Inflammatory macrophage (primary cell): Measurements from ENCODE around the gene ACADVL.
A peak's percentile ranks its signal among the peaks of the same experiment; 100 is the strongest.

Source experiments
- DNase-seq, 2 donors: peaks; one replicate each; pipeline ENCODE4 v3.0.0-alpha.2; 2020 to 2022

The ACADVL gene

DNA sequence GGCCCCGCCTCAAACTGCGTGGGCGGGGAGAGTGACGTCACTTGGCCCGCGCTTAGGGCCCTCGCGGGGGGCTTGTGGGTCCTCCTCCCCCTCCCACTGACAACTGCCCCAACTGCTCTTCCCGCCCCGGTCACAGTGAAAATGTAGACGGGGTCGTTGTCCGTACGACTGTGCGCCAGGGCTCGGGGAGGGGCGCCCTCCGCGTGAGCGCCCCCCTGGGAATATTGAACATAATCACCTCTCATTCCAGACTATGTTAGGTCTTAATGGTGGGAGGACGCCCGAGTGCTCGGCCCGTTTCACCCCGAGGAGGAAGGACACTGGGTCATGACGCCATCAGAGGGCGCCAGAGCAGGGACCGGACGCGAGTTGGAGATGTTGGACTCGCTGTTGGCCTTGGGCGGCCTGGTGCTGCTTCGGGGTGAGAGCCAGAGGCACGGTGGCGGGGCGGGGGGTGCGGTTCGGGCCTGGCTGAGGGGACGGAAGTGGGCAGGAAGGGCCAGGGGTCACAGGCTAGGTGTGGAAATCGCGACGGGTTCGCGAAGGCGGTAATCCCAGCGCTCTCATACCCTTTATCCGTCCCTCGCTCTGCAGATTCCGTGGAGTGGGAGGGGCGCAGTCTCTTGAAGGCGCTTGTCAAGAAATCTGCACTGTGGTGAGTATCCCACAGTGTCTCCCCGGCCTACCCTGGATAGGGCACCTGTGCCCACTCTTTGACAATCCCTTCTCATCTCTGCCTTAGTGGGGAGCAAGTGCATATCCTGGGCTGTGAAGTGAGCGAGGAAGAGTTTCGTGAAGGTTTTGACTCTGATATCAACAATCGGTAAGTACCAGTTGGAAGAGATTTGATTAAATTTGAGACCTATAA, 32.7 kb downstream of the ACADVL start, which contains the start of gene ELP5:
Gene ELP5 (plus strand): TSS at position 40 of the 868 bp plus-strand sequence. CDS start 336 bp downstream, at position 376.
- peak; percentile 91 to 93 for DNase-seq

DNA sequence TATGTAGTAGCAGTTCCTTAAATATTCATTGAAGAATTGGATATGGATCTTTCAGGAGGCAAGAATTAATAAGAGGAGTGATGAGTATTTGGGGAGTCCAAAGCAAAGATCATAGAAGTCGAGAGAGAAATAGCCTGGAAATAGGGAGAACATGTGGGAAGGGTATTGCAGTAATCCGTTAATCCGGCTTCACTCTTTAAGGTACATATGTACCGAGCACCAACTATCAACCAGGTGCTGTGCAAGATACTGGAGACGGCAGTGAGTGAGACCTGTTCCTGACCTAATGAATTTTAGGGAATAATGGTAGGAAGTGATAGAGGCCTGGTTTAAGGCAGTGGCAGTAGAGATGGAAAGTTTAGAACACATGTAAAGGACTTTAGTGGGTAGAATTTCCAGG, 33.3 kb downstream of the ACADVL start:
- DNase-seq = no peak

- DNase-seq = no peak
Observed at GRCh38 chr17:7254511-7254910, 34.8 kb downstream of the ACADVL start.

DNA sequence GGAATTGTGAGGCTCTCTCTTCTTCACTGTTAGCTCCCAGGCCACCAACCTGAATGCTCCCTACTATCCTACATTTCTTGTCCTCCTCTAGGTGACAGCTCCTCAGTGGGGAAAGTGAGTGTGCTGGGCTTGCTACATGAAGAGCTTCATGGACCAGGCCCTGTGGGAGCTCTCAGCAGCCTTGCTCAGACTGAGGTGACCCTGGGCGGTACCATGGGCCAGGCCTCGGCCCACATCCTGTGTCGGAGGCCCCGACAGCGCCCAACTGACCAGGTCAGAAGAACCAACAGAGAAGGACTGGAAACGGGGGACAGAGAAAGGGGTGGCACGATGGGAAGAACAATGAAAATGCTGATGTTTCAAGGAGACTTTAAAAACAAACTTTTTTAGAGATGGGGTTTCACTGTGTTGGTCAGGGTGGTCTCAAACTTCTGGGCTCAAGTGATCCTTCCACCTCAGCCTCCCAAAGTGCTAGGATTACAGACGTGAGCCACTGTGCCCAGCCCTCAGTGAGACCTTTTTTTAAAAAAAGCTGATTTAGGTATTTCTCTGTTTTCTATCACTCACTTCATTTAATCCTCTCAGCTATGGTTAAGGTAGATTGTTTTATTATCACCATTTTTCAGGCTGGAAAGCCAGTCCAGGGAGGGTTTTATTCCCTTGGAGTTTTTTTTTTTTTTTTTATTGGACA, 37.2 kb downstream of the ACADVL start:
- no peak for DNase-seq

GRCh38 chr17:7258731-7259554, 39.2 kb downstream of the ACADVL start:
- DNase-seq = peak; percentile 87 to 90

DNA sequence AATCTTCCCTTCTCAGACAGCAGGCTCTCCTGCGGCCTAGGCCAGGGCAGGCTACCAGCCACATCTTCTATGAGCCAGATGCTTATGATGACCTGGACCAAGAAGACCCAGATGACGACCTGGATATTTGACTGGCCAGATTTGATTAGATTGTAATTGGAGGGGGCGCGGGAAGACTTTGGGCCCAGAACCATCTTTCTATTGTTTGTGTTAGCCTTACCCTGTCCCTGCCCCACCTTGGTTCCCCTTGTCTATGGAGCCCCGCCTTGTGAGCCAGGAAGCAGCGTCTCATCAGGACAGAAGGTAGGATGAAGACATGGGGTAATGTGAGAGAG, 39.8 kb downstream of the ACADVL start:
- DNase-seq = no peak

GRCh38 chr17:7260151-7260550, 40.4 kb downstream of the ACADVL start:
- DNase-seq = no peak

DNA sequence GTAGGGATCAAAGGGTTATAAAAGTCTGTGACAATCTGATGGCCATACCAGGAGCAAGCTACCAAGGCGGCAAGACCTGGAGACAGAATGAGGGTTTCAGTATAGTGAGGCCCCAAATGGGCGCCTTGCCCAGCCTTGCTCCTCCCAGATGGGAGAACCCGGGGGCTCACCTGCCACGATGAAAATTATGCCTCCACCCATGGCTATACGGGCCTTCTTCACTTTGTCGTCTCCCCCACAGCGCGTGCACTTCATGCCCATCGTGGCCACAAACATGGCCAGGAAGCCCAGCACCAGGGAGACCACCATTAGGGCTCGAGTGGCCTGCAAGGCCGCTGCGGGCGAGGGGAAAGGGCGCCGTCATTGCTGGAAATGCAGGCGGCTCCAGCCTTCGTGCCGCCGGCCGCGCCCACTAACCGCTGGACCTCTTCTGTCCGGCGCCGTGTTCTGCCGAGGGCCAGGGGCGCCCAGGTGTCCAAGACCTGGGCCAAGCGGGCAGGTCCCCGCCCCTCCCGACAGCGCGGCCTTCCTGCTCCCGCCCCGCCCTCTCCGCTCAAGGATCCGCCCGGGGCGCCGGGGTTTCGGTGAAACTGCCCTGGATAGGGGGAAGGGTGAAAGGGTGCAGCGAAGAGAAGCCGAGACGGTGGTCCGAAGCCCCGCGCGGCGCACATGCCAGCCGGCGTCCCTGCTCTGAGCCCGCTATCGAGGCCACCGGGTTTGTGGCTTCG, 41.1 kb downstream of the ACADVL start:
- DNase-seq = no peak

DNA sequence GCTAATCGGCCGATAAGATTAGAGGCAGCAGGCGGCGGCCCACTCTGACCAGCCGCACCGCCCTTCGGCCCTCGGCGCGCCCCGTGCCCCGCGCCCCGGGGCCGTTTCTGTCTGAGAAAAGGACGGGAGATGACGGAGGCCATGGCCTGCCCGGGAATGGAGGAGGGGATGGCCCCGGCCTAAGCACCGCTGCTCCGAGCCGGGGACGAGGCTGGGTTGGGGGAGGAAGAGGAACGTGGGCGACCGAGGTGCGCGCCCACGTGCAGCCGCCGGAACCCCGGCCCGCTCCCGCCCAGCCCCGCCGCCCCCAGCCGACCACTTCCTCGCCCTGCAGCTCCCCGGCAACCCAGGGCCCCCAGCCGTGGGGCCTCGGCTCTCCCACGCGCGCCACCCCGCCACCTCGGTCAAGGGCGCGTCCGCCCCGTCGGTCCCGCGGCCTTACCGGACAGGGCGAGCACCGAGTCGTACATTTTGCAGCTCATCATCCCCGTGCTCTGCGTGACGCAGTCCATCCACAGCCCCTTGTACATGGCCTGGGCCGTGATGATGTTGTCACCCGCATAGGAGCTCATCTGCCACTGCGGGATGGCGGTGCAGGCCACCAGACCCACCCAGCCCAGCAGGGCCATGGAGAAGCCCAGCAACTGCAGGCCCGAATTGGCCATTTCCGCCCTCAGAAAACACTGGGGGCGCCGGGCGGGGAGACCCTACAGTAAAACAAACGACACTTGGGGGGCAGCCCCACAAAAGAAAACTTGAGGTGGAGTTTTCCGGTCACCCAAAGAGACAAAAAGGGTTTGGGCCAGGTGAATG, 41.8 kb downstream of the ACADVL start:
- no peak for DNase-seq

- no peak for DNase-seq
Observed at GRCh38 chr17:7262192-7262934, 42.6 kb downstream of the ACADVL start, which contains the start of gene CLDN7. Gene CLDN7, minus strand, starts transcription at chr17:7262478. Its CDS starts 435 bp downstream, at chr17:7262043.

DNA sequence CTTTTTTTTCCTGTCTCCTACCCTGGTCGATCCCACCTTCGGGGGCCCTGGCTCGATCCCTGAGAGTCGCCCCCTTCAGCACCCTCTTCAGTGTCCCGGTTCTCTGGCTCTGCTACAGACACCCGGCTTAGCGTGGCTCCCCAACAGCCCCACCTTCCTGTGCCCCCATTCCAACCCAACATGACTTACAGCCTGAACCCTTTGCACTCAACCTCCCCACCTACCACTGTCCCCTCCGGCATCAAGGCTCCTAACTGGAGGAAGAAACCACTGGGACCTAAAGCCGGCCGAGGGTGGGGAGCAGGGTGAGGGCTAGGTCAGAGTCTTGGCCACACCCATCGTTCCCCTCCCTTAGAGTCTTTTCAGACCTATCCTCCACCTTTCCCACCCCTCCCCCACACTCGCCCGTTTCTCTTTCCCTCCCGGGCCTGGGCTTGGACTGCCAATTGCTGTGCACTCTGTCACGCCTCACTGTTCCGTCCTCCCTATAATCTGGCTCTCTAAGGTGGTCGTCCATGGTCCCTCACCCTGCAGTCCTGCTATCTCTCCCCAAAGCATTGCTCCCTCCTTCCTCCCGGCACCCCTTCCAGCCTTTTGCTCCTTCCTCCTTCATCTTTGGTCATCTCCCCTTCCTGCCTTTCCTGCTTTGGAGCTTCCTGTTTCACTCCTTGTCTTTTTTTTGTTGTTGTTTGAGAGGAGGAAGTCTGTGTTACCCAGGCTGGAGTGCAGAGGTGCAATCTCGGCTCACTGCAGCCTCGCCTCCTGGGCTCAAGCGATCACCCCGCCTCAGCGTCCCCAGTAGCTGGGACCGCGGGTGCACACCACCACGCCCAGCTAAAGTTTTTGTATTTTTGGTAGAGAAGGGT, 43.4 kb downstream of the ACADVL start:
- DNase-seq = peak; percentile 37 to 44

DNA sequence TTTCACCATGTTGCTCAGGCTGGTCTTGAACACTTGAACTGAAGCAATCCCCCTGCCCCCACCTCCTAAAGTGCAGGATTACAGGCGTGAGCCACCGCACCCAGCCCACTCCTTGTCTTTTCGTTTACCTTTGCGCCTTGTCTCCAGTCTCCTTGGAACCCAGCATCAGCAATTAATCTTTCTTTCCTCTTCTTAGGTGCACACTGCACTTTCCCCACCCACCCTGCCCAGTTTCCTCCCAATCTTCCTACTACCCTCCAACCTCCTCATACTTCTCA, 44.0 kb downstream of the ACADVL start:
- DNase-seq = no peak

- no peak for DNase-seq
Observed at GRCh38 chr17:7266784-7267183, 47.0 kb downstream of the ACADVL start.
